Skeletal muscle tissue (tissue), 5 donors: Measurements from ENCODE around the gene MCFD2. TPM values are rescaled to one million over a fixed set of nuclear protein-coding genes. Genes with fewer than 3 reads are reported as not detected.
A peak's percentile ranks its signal among the peaks of the same experiment; 100 is the strongest.

Experiments
- H3K27ac ChIP-seq: one replicate; pipeline ENCODE4 v1.7.0; 2013; ENCODE audit warnings: mild to moderate bottlenecking, low read depth, low read length, inconsistent platforms
- H3K27me3 ChIP-seq, 3 donors: one replicate each; pipeline ENCODE4 v1.7.0; 2013; ENCODE audit warnings: low read length in 3 of 3; ENCODE audit not compliant: control insufficient read depth in 3 of 3, insufficient read depth in 3 of 3
- H3K36me3 ChIP-seq, 3 donors: one replicate each; pipeline ENCODE4 v1.7.0; 2013; ENCODE audit warnings: low read length in 3 of 3; ENCODE audit not compliant: control insufficient read depth in 3 of 3, insufficient read depth in 3 of 3
- H3K4me1 ChIP-seq, 3 donors: one replicate each; pipeline ENCODE4 v1.7.0; 2013; ENCODE audit warnings: low read length in 3 of 3, mild to moderate bottlenecking in 3 of 3; ENCODE audit not compliant: control insufficient read depth in 3 of 3, insufficient read depth in 3 of 3
- H3K4me3 ChIP-seq, 3 donors: one replicate each; pipeline ENCODE4 v1.7.0; 2013; ENCODE audit warnings: low read length in 3 of 3
- H3K9ac ChIP-seq, 3 donors: one replicate each; pipeline ENCODE4 v1.7.0; 2013; ENCODE audit warnings: low read length in 3 of 3, mild to moderate bottlenecking in 3 of 3, moderate library complexity in 2 of 3, low read depth in 1 of 3
- H3K9me3 ChIP-seq, 3 donors: one replicate each; pipeline ENCODE4 v1.7.0; 2013; ENCODE audit warnings: low read length in 3 of 3; ENCODE audit not compliant: control insufficient read depth in 3 of 3
- small RNA-seq: library from RNA; depleted of rRNA; stranded (forward); fragments of <200 nt; gene quantifications from one replicate; pipeline ENCODE3, GENCODE V24; 2014
- total RNA-seq: library from RNA; depleted of rRNA; stranded (reverse); fragments of >200 nt; gene quantifications from one replicate; pipeline ENCODE4 v1.2.3, GENCODE V29; 2014
- donor health status: Osteomylitis.

Gene MCFD2
- total RNA-seq, 1 donor from 2014 or later, result 36.0 TPM

DNA sequence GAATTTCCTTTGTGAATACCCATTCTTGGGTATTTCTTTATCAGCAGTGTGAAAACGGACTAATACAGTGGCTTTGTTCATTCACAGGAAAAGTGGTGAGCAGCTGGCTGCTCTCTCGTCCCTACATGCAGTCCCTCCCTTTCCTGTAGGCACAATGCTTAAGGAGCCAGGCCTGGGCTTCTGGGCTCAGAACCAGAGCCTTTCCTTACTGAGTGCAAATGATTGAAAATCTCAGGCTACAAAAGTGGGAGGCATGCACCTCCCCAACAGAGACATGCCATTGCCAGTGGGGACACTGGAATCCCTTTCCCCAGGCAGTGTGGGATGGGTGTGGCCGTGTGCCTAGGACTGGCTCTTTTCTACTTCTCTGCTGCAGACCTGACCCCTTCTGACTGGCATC is 61.3 kb downstream of the MCFD2 start:
- no peaks in the 10 kb centered on the region for H3K36me3 ChIP-seq
- H3K4me1 ChIP-seq, result peaks cover 31 to 39% (median 38%) of the 10 kb centered on the region in 3 donors
- H3K27ac ChIP-seq, result peak overlapping the region; percentile 84
- no peak overlapping the region for H3K4me3 ChIP-seq
- H3K9ac ChIP-seq, result peak overlapping the region in 2 of 3 donors; percentile 19 to 54
- H3K27me3 ChIP-seq, result no peaks in the 10 kb centered on the region
- no peaks in the 10 kb centered on the region for H3K9me3 ChIP-seq

DNA sequence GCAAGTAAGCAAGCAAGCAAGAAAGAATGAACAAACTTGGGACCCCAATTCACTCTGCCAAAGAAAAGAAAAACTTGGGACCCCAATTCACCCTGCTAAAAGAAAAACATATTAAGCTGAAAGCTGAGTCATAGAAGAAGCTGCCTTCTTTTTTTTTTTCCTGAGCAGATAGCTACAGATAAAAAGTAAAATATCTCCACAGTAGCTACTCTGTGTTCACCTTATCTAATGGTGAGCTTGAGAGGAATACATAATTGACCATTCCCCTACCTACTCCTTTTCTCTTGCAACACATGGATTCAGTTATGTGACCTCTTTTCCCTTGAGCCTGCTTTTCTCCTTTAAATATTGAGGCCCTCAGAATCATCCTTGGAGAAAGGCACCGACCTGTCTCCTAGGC is 63.0 kb downstream of the MCFD2 start:
- H3K4me1 ChIP-seq, result peaks cover 41 to 50% (median 48%) of the 10 kb centered on the region in 3 donors
- H3K9ac ChIP-seq, result no peak overlapping the region
- H3K9me3 ChIP-seq, result no peaks in the 10 kb centered on the region
- no peak overlapping the region for H3K4me3 ChIP-seq
- H3K27ac ChIP-seq, result no peak overlapping the region
- no peaks in the 10 kb centered on the region for H3K36me3 ChIP-seq
- H3K27me3 ChIP-seq, result no peaks in the 10 kb centered on the region

DNA sequence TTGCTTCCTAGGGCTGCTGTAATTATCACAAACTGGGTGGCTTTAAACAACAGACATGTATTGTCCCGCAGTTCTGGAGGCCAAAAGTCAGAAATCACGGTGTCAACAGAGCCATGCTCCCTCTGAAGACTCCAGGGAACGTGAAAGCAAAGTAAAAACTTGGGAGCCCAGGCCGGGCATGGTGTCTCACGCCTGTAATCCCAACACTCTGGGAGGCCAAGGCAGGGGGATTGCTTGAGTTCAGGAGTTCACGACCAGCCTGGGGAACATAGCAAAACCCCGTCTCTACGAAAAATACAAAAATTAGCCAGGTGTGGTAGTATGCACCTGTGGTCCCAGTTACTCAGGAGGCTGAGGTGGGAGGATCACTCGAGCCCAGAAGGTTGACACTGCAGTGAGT is 63.5 kb downstream of the MCFD2 start:
- H3K4me1 ChIP-seq, result peaks cover 45 to 55% (median 53%) of the 10 kb centered on the region in 3 donors
- no peaks in the 10 kb centered on the region for H3K36me3 ChIP-seq
- no peaks in the 10 kb centered on the region for H3K9me3 ChIP-seq
- no peak overlapping the region for H3K9ac ChIP-seq
- H3K4me3 ChIP-seq, result no peak overlapping the region
- no peak overlapping the region for H3K27ac ChIP-seq
- no peaks in the 10 kb centered on the region for H3K27me3 ChIP-seq

Small RNA genes lying within 50 kb of the gene (small RNA-seq; reads per million reads assigned to genes)
- gene AC093732.2, result not detected

Other genes with a start within 250 kb of the MCFD2 start
- 35.0 TPM for gene SOCS5, start 216.5 kb downstream of the MCFD2 start, total RNA-seq
- 5.7 TPM for gene TTC7A, start 25.4 kb upstream of the MCFD2 start, total RNA-seq
- gene STPG4, start 239.5 kb upstream of the MCFD2 start, total RNA-seq, result not detected